BLaER1 (cell line): Measurements from ENCODE around the gene NPHP4.

Source experiments
- H3K27ac ChIP-seq: shearing (Covaris generic); formaldehyde crosslinking; 2 replicates; pipeline ENCODE4 v1.8.1; 2022
- H3K27me3 ChIP-seq: shearing (Covaris generic); formaldehyde crosslinking; 2 replicates; pipeline ENCODE4 v1.8.1; 2022
- H3K36me3 ChIP-seq: shearing (Covaris generic); formaldehyde crosslinking; 2 replicates; pipeline ENCODE4 v1.8.1; 2022
- H3K4me1 ChIP-seq: shearing (Covaris generic); formaldehyde crosslinking; 2 replicates; pipeline ENCODE4 v1.8.1; 2022
- H3K4me2 ChIP-seq: shearing (Covaris generic); formaldehyde crosslinking; 2 replicates; pipeline ENCODE4 v1.8.1; 2022
- H3K4me3 ChIP-seq: shearing (Covaris generic); formaldehyde crosslinking; 2 replicates; pipeline ENCODE4 v1.8.1; 2022
- H3K9ac ChIP-seq: shearing (Covaris generic); formaldehyde crosslinking; 2 replicates; pipeline ENCODE4 v1.8.1; 2022
- H3K9me3 ChIP-seq: shearing (Covaris generic); formaldehyde crosslinking; 2 replicates; pipeline ENCODE4 v1.8.1; 2022
- H4K20me1 ChIP-seq: shearing (Covaris generic); formaldehyde crosslinking; 2 replicates; pipeline ENCODE4 v1.8.1; 2022
- Cebpa-rat ChIP-seq: shearing (Covaris generic); IDR thresholded peaks from 2 replicates; pipeline ENCODE4 v1.8.1; 2022

The NPHP4 gene

GRCh38 chr1:5947071-5947821 lies 45.0 kb downstream of the NPHP4 start:
- no peak overlapping the region for H3K4me3 ChIP-seq
- H3K27me3 ChIP-seq = no peaks in the 10 kb centered on the region
- H3K9me3 ChIP-seq = no peaks in the 10 kb centered on the region
- H4K20me1 ChIP-seq = no peaks in the 10 kb centered on the region
- H3K4me2 ChIP-seq = no peak overlapping the region
- no peak overlapping the region for H3K27ac ChIP-seq
- peaks cover 78% of the 10 kb centered on the region for H3K36me3 ChIP-seq
- H3K9ac ChIP-seq = no peak overlapping the region
- no peak for TF ChIP-seq Cebpa-rat
- peaks cover 12% of the 10 kb centered on the region for H3K4me1 ChIP-seq

- H3K4me2 ChIP-seq = no peak overlapping the region
- peaks cover 3% of the 10 kb centered on the region for H3K4me1 ChIP-seq
- no peaks in the 10 kb centered on the region for H4K20me1 ChIP-seq
- no peaks in the 10 kb centered on the region for H3K27me3 ChIP-seq
- H3K4me3 ChIP-seq = no peak overlapping the region
- no peak for TF ChIP-seq Cebpa-rat
- no peaks in the 10 kb centered on the region for H3K9me3 ChIP-seq
- peaks cover 69% of the 10 kb centered on the region for H3K36me3 ChIP-seq
- no peak overlapping the region for H3K27ac ChIP-seq
- no peak overlapping the region for H3K9ac ChIP-seq
Observed at GRCh38 chr1:5945445-5945844, 46.8 kb downstream of the NPHP4 start.

GRCh38 chr1:5944843-5945167 lies 47.4 kb downstream of the NPHP4 start:
- no peak overlapping the region for H3K4me2 ChIP-seq
- TF ChIP-seq Cebpa-rat = no peak
- H4K20me1 ChIP-seq = no peaks in the 10 kb centered on the region
- H3K27ac ChIP-seq = no peak overlapping the region
- H3K9me3 ChIP-seq = no peaks in the 10 kb centered on the region
- H3K27me3 ChIP-seq = no peaks in the 10 kb centered on the region
- no peaks in the 10 kb centered on the region for H3K4me1 ChIP-seq
- H3K9ac ChIP-seq = no peak overlapping the region
- no peak overlapping the region for H3K4me3 ChIP-seq
- peaks cover 67% of the 10 kb centered on the region for H3K36me3 ChIP-seq

GRCh38 chr1:5944154-5944842 lies 47.9 kb downstream of the NPHP4 start:
- H3K9ac ChIP-seq = no peak overlapping the region
- no peak for TF ChIP-seq Cebpa-rat
- H3K4me2 ChIP-seq = no peak overlapping the region
- no peaks in the 10 kb centered on the region for H3K9me3 ChIP-seq
- peaks cover 62% of the 10 kb centered on the region for H3K36me3 ChIP-seq
- no peaks in the 10 kb centered on the region for H3K4me1 ChIP-seq
- H3K4me3 ChIP-seq = no peak overlapping the region
- no peaks in the 10 kb centered on the region for H3K27me3 ChIP-seq
- H3K27ac ChIP-seq = no peak overlapping the region
- H4K20me1 ChIP-seq = no peaks in the 10 kb centered on the region

- H3K27ac ChIP-seq = no peak overlapping the region
- no peak overlapping the region for H3K4me2 ChIP-seq
- peaks cover 59% of the 10 kb centered on the region for H3K36me3 ChIP-seq
Observed at GRCh38 chr1:5943343-5944124, 48.7 kb downstream of the NPHP4 start.

GRCh38 chr1:5941671-5942070 lies 50.6 kb downstream of the NPHP4 start:
- no peak overlapping the region for H3K4me2 ChIP-seq
- no peak overlapping the region for H3K4me3 ChIP-seq
- no peaks in the 10 kb centered on the region for H3K4me1 ChIP-seq
- TF ChIP-seq Cebpa-rat = no peak
- no peaks in the 10 kb centered on the region for H3K9me3 ChIP-seq
- no peaks in the 10 kb centered on the region for H4K20me1 ChIP-seq
- H3K27ac ChIP-seq = no peak overlapping the region
- peaks cover 58% of the 10 kb centered on the region for H3K36me3 ChIP-seq
- no peak overlapping the region for H3K9ac ChIP-seq
- H3K27me3 ChIP-seq = no peaks in the 10 kb centered on the region

More at GRCh38 chr1:5943343-5944124, 48.7 kb downstream of the NPHP4 start:
- TF ChIP-seq Cebpa-rat = no peak
- Histone ChIP-seq H4K20me1 (no peaks in the 10 kb centered on the region), H3K4me3 (no peak overlapping the region), H3K4me1 (no peaks in the 10 kb centered on the region), H3K27me3 (no peaks in the 10 kb centered on the region), H3K9ac (no peak overlapping the region), H3K9me3 (no peaks in the 10 kb centered on the region)

- no peak overlapping the region for H3K9ac ChIP-seq
- H3K4me2 ChIP-seq = no peak overlapping the region
- TF ChIP-seq Cebpa-rat = no peak
- no peaks in the 10 kb centered on the region for H4K20me1 ChIP-seq
- no peaks in the 10 kb centered on the region for H3K9me3 ChIP-seq
- H3K27ac ChIP-seq = no peak overlapping the region
- no peaks in the 10 kb centered on the region for H3K27me3 ChIP-seq
- no peaks in the 10 kb centered on the region for H3K4me1 ChIP-seq
- peaks cover 55% of the 10 kb centered on the region for H3K36me3 ChIP-seq
- H3K4me3 ChIP-seq = no peak overlapping the region
Observed at GRCh38 chr1:5940723-5941407, 51.4 kb downstream of the NPHP4 start.

GRCh38 chr1:5939271-5940170 lies 52.7 kb downstream of the NPHP4 start:
- H3K9me3 ChIP-seq = no peaks in the 10 kb centered on the region
- H3K27ac ChIP-seq = no peak overlapping the region
- H3K4me3 ChIP-seq = no peak overlapping the region
- peaks cover 47% of the 10 kb centered on the region for H3K36me3 ChIP-seq
- no peak overlapping the region for H3K4me2 ChIP-seq
- H3K27me3 ChIP-seq = no peaks in the 10 kb centered on the region
- no peak overlapping the region for H3K9ac ChIP-seq
- TF ChIP-seq Cebpa-rat = no peak
- H3K4me1 ChIP-seq = no peaks in the 10 kb centered on the region
- no peaks in the 10 kb centered on the region for H4K20me1 ChIP-seq
